Bone marrow (tissue), 2 donors: ENCODE results near the gene NUP93.
A peak's percentile ranks its signal among the peaks of the same experiment; 100 is the strongest.

Source experiments
- DNase-seq, 2 donors: peaks; one replicate each; lab custom pipeline; 2025; lab: John Stamatoyannopoulos, UW

The NUP93 gene

GRCh38 chr16:56817056-56817455, 87.1 kb downstream of the NUP93 start:
- DNase-seq, result no peak

- DNase-seq, result no peak
Observed at GRCh38 chr16:56817938-56818337, 88.0 kb downstream of the NUP93 start.

- DNase-seq, result no peak
Observed at GRCh38 chr16:56823081-56823733, 93.3 kb downstream of the NUP93 start.

GRCh38 chr16:56824331-56824730, 94.4 kb downstream of the NUP93 start:
- DNase-seq, result no peak

- no peak for DNase-seq
Observed at GRCh38 chr16:56824804-56825203, 94.9 kb downstream of the NUP93 start.

- no peak for DNase-seq
Observed at GRCh38 chr16:56825826-56826225, 95.9 kb downstream of the NUP93 start.

- DNase-seq, result no peak
Observed at GRCh38 chr16:56828647-56829046, 98.7 kb downstream of the NUP93 start.

DNA sequence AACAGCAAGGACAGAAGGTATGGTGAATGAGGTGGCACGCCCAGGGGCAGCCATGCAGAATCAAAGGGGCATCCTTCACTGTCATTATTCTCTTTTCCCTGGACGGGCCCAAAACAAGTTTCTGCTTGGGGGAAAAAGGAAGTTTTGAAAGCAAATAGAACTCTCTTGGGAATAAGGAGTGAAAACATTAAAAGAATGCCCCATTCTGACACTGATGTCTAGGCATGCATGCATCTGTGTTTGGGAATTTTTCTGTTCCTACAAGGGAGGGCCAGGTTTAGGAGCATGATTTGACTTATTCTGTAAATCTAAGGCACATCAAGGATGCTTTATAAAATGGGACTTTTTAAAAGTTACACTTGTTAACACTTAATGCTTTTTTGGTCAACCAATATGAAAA, 100.7 kb downstream of the NUP93 start:
- no peak for DNase-seq

GRCh38 chr16:56832768-56833167, 102.8 kb downstream of the NUP93 start:
- no peak for DNase-seq

- no peak for DNase-seq
Observed at GRCh38 chr16:56833243-56833970, 103.5 kb downstream of the NUP93 start.

GRCh38 chr16:56835320-56835719, 105.4 kb downstream of the NUP93 start:
- DNase-seq, result no peak

GRCh38 chr16:56836410-56837230, 106.7 kb downstream of the NUP93 start:
- DNase-seq, result no peak

DNA sequence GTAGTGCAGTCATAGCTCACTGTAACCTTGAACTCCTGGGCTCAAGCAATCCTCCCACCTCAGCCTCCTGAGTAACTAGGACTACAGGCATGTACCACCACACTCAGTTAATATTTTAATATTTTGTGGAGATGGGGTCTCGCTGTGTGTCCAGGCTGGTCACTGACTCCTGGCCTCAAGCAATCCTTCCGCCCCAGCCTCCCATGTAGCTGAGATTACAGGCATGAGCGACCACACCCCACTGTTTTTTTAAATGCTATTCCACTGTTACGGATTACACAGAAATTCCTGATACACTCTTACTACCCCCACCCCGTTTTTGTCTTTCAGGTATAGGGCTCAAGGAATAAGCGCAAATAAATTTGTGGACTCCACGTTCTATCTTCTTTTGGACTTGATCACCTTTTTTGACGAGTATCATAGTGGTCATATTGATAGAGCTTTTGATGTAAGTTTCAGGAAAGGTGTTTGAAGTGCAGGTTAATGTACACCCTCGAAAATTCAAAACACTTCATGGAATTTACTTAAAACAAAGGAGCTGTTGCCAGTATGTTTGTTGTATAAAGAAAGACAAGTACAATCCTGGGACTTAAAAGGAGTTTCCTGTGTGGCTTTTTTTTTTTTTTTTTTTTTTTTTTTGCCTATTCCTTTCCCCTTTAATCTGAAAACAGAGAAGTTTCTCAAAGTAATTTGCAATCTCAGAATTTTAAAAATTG, 108.9 kb downstream of the NUP93 start:
- no peak for DNase-seq

DNA sequence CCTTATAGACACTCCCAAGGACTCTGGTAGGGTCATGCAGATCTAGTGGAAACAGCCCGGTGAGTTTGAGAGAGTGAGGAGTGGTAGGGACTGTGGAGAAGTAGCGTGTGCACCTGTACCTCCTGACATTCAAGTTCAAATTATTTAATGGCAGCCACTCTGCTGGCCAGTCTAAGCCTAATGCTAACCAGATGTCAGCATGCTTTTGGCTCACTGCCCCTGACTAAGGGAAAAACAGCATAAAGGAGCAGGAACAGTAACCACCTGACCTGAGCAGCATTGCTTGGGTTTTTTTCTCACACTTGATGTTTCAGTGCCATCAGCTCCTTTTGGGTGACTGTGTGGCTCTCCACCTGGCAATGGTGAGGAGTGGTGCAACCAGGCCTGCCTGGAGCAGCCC, 111.3 kb downstream of the NUP93 start:
- no peak for DNase-seq

DNA sequence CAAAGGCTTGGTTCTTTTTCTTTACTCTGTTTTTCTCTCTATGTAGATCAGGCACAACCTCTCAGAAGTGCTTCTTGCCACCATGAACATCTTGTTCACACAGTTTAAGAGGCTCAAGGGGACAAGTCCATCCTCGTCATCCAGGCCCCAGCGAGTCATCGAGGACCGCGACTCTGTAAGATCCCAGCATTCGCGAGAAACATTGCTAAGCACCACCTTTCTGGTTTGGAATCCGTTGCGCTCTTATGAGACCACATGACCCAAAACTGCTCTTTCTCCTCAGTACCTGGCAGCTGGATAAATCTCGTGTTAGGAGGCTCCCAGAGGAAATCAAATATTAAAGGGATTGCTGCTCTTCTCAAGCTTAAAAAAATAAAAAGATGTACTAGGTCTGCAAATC, 111.7 kb downstream of the NUP93 start:
- DNase-seq, result no peak

- DNase-seq, result no peak
Observed at GRCh38 chr16:56842133-56842532, 112.2 kb downstream of the NUP93 start.

DNA sequence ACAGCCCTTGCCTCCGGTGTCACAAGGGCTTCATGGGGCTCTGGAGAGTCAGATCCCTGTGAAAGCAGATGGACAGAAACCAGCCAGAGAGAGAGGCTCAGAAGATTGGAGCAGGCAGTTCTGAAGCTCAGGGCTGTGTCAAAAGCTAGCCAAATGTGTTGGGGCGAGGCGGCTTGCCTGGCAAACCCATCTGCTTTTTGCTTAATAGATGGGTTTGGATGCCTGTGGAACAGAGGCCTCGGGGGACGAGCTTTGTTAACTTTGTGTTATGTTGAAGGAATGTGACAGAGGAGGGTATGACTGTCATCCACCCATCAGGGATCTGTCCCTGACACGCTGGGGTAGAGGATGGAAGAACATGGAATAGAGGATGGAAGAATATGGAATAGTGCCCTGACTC, 114.1 kb downstream of the NUP93 start:
- no peak for DNase-seq

DNA sequence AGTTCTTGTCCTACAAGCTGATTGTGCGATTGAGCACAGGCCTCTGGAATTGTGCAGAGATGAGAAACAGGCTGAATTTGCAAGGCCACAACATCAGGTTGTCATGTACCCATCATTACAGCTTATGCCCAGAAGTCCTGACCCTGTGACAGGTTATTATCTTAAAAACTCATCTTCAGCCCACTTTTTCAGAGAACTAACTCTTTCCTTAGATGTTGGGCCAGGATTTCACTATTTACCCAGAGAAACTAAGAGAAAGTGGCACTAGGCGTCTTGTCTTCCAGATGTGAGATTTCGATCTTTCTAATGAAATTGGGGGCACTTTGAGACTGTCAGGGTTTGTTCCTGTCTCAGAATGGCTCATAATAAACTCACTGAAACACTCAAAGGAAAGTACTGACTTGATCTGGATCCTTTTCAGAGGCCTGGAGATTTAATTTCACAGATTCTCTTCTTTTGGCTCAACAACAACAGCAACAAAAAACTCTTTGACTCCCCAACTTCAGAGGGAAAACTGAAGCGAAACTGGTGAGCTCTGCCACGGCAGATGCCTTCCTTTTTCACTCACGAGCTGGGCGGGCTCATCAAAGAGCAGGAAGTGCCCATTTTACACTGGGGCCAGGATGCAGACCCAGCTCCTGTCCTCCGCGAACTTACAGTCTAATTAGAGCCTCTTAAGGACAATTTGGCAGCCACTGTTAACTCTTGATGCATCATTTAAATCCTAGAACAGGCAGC, 117.4 kb downstream of the NUP93 start:
- DNase-seq, result no peak

DNA sequence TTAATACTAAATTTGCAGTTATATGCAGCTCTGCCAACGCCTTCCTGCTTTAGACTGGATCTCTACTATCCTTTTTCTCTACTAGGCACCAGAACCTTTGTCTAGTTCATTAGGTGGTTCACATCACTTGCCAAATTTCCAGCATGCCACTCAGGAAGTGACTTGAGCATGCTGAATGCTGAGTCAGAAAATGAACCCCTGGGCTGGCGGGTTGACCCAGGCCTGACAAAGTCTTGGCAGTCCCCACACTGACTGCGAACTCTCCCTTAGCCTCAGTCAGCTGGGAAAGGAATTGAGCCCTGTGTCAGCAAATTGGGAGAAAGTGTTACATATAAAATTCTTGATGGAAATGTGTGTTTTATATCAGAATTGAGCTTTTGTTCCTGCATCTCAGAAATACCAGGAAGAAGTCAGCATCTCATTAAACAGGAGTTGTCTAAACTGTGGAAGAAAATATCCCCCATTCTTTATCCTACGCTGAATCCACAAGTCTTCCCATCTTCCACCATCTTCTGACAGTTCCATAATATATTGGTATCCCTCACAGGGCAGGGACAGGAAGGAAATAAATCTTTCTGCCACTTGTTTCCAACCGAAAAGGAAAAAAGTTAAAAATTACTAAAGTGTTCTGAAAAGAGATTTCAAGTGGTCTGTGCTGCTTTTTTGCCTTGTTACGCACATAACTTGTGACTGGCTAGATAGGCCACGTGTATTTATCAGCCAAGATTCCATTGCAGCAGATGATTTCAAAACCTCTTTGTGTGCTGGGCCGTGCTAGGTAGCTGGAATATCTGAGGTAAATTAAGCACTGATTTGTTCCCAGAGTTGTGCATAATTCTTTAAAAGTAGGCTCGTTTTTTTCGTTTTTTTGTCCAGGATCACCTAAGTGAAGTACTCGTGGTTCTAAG, 118.4 kb downstream of the NUP93 start:
- DNase-seq, result peak in 1 of 2 donors; percentile 28

DNA sequence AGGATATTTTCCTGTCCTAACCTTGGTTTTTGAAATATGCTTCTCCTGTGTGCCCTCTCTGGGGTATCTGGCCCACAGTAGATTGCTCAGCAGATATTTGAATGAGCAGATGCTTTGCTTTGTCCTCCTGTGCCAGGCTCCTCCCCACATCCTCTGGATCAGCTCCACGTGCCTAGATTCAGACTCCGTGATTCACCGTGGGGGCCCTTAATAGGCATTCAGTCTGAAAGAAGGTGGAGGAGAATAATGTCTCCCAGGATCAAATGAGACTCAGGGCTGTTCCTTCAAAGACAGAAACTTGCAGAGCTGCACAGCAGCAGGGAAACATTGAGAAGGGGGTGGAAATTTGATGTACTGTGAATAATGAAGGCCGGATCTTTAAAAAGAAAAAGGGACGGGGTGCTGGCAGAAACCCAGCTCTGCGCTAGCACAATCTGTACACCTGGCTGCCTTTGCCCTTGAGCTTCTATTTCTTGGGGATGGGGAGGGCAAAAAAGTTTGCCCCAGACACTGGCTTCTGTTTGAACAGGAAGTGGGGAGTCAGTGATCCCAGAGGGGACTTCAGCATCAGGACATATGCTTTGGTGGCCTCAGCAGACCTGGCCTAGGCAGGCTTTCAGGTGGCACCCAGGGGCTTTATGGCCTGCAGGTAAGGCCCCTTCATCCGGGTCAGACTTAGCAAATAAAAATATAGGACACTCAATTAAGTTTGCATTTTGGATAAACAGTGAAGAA, 119.2 kb downstream of the NUP93 start:
- DNase-seq, result no peak
